NCI-H2081 treated with DMSO at 0.1 percent for 48 hours (cell line): ENCODE measurements around the gene PRCC.

Experiments used
- DNase-seq: peaks from one replicate; lab custom pipeline; 2025; lab: John Stamatoyannopoulos, UW

PRCC gene

DNA sequence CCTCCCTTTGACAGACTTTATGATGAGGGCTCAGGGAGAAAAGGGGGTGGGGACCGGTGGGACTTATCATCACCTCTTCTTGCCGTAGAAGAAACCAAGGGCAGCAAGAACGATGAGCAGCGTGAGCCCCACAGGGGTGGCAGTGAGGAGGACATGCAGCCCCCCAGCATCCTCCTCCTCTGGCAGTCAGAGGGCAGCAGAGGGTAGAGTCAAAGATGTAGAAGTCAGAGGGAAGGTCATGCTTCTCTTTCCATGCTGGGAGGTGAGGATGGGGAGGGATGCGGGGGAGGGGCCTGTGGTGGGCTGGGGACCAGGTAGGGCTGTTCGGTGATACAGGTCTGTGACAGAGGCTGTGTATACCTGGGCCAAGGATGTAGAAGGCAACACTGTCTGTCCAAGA lies 76.8 kb downstream of the PRCC start:
- DNase-seq, result no peak

DNA sequence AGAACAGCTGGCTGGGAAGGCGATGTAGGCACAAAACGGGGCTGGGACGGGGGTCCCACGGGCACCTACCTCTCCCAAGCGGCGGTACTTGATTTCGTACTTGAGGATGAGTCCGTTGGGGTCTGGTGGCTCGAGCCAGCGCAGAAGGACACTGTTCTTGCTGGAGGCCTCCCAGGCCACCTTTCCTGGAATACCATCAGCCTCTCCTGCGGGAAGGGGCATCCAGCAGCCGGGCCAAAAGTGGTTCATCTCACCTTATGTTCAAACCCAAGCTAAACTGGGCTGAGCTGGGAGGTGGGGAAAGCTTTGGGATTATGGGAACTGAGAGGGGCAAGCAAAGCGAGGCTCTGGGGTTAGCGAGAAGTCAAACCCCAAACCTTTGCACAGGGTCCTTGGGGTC lies 77.3 kb downstream of the PRCC start:
- no peak for DNase-seq

DNA sequence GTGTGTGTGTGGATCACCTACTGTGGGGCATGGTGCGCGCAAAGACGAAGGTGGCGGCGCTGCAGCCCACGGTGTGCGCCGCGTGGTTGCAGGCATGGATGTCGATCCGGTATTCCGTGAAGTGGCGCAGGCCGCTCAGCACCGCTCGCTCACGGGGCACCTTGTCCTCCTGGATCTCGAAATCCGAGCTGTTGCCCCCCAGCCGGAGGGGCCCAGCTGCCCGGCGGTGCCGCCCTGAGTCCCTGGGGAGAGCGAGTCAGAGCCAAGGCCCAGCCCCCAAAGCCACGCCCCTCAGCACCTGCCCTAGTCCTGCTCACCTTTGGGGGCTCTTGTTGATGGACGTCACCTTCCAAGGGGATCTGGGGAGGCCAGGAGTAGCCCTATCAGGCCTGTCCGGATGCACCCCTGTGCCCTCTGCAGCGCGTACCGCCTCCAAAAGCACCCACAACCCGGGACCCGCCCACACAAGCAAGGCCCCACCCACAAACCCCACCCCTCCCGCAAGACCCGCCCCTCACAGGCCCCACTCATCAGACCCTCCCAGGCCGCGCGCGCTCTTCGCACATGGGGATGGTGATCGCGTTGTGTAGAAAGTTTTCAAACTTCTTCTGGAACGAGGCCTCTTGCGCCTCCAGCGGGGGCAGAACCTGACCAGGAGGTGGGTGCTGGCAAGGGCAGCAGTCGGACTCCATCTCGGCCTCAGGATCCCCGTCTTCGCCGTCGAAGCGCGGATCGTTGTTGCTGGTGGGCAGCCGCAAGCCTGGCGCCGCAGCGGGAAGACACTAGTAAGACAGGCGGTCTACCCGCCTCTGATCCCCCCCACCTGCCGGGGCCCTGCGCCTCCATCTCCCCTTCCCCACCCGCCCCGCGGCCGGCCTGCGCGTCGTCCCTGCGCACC lies 78.0 kb downstream of the PRCC start:
- DNase-seq, result no peak

DNA sequence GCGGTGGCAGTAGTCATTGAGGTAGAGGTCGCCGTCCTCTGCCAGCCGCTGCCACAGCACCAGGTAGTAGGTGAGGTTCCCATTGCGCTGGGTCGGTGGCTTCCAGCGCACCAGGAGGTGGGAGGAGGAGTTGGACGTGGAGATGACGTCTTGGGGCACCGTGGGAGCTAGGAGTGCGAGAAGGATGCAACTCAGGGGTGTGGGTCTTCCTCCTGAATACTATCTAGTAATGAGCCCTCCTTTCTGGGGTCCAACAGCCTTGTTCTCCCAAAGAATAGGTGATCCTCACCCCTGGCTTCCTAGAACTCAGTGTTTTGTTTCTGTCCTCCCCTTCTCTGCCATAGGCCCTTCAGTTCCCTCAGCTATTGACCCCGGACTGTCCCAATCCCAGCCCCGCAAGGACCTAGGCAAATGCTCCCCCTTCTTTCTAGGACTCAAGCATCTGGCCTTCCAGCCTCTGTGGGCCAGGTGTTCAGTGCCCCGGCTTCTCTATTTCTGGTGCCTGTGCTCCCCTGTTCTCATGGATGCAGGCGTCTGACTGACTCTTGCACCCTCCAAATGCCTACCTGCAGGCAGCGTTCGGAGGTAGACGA lies 78.7 kb downstream of the PRCC start:
- no peak for DNase-seq

GRCh38 chr1:156846643-156847042 lies 79.3 kb downstream of the PRCC start:
- DNase-seq, result no peak

GRCh38 chr1:156847591-156848460 lies 80.5 kb downstream of the PRCC start:
- DNase-seq, result no peak

DNA sequence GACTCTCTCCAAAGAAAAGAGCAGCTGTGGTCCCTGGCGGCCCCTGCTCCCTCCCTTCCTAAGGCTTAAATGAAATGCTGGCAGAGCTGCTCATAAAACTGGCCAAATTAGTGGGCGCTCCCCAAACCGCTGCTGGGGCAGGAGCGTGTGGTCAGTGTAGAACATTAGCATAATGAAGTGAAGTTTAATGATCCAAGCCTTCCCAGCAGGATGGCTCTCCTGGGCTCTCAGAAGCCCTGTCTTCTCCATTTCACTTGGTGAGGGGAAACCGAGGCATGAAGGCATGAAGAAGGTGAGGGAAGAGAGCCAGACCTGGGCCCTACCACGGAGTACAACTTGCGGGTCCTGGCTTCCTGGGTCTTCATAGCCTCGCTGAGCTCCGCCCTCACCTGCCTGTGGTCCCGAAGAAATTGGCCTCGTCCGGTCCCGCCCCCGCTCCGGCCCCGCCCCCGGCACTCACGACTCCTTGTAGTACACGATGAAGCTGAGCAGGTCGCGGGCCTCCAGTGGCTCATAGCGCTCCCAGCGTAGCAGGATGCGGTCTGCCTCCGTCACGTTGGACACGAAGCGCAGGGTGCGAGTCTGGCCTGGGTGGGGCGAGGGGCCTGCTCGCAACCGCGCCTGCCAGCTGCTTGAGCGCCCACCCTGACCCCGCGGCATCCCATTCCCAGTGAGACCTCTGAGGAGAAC lies 81.3 kb downstream of the PRCC start:
- DNase-seq, result no peak

- no peak for DNase-seq
Observed at GRCh38 chr1:156849151-156849496, 81.8 kb downstream of the PRCC start.
